ENCODE results near the gene GALNTL6.
"Not testable (repeated sequence)": the region's sequence is repeated elsewhere in the genome, so short reads cannot be mapped to it uniquely, and the experiment has no call there.

GALNTL6 gene

GRCh38 chr4:172794307-172794703, 981.1 kb downstream of the GALNTL6 start:
- no peak for DNase-seq (ENCODE audit: low read depth)
- no peak for TF ChIP-seq CTCF (conservative IDR thresholded peaks at IDR 0.05; ENCODE audit: control insufficient read depth, insufficient read depth, low read depth, low read length)
- H3K4me3 ChIP-seq (ENCODE audit: control insufficient read depth, low read depth, low read length): no peak overlapping the region

GRCh38 chr4:172797281-172797680, 984.1 kb downstream of the GALNTL6 start:
- not testable (repeated sequence) for DNase-seq (ENCODE audit: low read depth)

GRCh38 chr4:172802032-172802431, 988.8 kb downstream of the GALNTL6 start:
- DNase-seq (ENCODE audit: low read depth): no peak

More at GRCh38 chr4:172797281-172797680, 984.1 kb downstream of the GALNTL6 start:
- H3K4me3 ChIP-seq (ENCODE audit: control insufficient read depth, low read depth, low read length): not testable (repeated sequence)

GRCh38 chr4:172806841-172807240, 993.6 kb downstream of the GALNTL6 start:
- no peak for DNase-seq (ENCODE audit: low read depth)
- TF ChIP-seq CTCF (conservative IDR thresholded peaks at IDR 0.05; ENCODE audit: control insufficient read depth, insufficient read depth, low read depth, low read length): no peak
- H3K4me3 ChIP-seq (ENCODE audit: control insufficient read depth, low read depth, low read length): no peak overlapping the region

More at GRCh38 chr4:172802032-172802431, 988.8 kb downstream of the GALNTL6 start:
- H3K4me3 ChIP-seq (ENCODE audit: control insufficient read depth, low read depth, low read length): no peak overlapping the region
- TF ChIP-seq CTCF (conservative IDR thresholded peaks at IDR 0.05; ENCODE audit: control insufficient read depth, insufficient read depth, low read depth, low read length): no peak

- no peak for TF ChIP-seq CTCF (conservative IDR thresholded peaks at IDR 0.05; ENCODE audit: control insufficient read depth, insufficient read depth, low read depth, low read length)
- H3K4me3 ChIP-seq (ENCODE audit: control insufficient read depth, low read depth, low read length): no peak overlapping the region
- DNase-seq (ENCODE audit: low read depth): no peak
Observed at GRCh38 chr4:172808196-172808595, 995.0 kb downstream of the GALNTL6 start.

GRCh38 chr4:172809319-172809718, 996.1 kb downstream of the GALNTL6 start:
- no peak for TF ChIP-seq CTCF (conservative IDR thresholded peaks at IDR 0.05; ENCODE audit: control insufficient read depth, insufficient read depth, low read depth, low read length)
- DNase-seq (ENCODE audit: low read depth): no peak

GRCh38 chr4:172813359-172813923, 1000.2 kb downstream of the GALNTL6 start:
- H3K4me3 ChIP-seq (ENCODE audit: control insufficient read depth, low read depth, low read length): no peak overlapping the region
- no peak for DNase-seq (ENCODE audit: low read depth)

More at GRCh38 chr4:172809319-172809718, 996.1 kb downstream of the GALNTL6 start:
- H3K4me3 ChIP-seq (ENCODE audit: control insufficient read depth, low read depth, low read length): no peak overlapping the region

More at GRCh38 chr4:172813359-172813923, 1000.2 kb downstream of the GALNTL6 start:
- TF ChIP-seq CTCF (conservative IDR thresholded peaks at IDR 0.05; ENCODE audit: control insufficient read depth, insufficient read depth, low read depth, low read length): no peak
